OCI-LY1 (cell line): ENCODE data around the gene NKAIN4.

Experiments
- H2AFZ ChIP-seq: fragments of 200-600 bp; sonication (generic), shearing (Covaris generic); 2 replicates; pipeline ENCODE4 v1.6.0; 2014; ENCODE audit warnings: antibody characterized with exemption, mild to moderate bottlenecking, low read length
- H3F3A ChIP-seq: fragments of 200-600 bp; sonication (generic), shearing (Covaris generic); 2 replicates; pipeline ENCODE4 v1.6.0; 2014; ENCODE audit warnings: mild to moderate bottlenecking, antibody characterized with exemption, low read length, moderate library complexity; ENCODE audit not compliant: insufficient read depth
- H3K27ac ChIP-seq: fragments of 200-600 bp; sonication (generic); 2 replicates; pipeline ENCODE4 v1.5.1; 2014; ENCODE audit warnings: low read length, mixed run types, mild to moderate bottlenecking, low read depth; ENCODE audit not compliant: poor library complexity, severe bottlenecking
- H3K27me3 ChIP-seq: fragments of 200-600 bp; sonication (generic); 2 replicates; pipeline ENCODE4 v1.6.0; 2014; ENCODE audit warnings: antibody characterized with exemption, mild to moderate bottlenecking, low read length, moderate library complexity; ENCODE audit not compliant: insufficient read depth
- H3K36me3 ChIP-seq: fragments of 200-600 bp; sonication (generic); 2 replicates; pipeline ENCODE4 v1.6.1; 2014; ENCODE audit warnings: mild to moderate bottlenecking, antibody characterized with exemption, low read length, moderate library complexity, mixed read lengths; ENCODE audit not compliant: insufficient read depth
- H3K4me1 ChIP-seq: fragments of 200-600 bp; sonication (generic); 2 replicates; pipeline ENCODE4 v1.5.1; 2014; ENCODE audit warnings: mild to moderate bottlenecking, low read length, moderate library complexity; ENCODE audit not compliant: insufficient read depth, severe bottlenecking
- H3K4me2 ChIP-seq: fragments of 200-600 bp; sonication (generic), shearing (Covaris generic); 2 replicates; pipeline ENCODE4 v1.6.1; 2014; ENCODE audit warnings: low read length
- H3K4me3 ChIP-seq: fragments of 200-600 bp; sonication (generic); 2 replicates; pipeline ENCODE4 v1.5.1; 2014; ENCODE audit warnings: low read length, low read depth, mild to moderate bottlenecking, mixed read lengths; ENCODE audit not compliant: poor library complexity, severe bottlenecking
- H3K79me2 ChIP-seq: fragments of 200-600 bp; shearing (Covaris generic); 2 replicates; pipeline ENCODE4 v1.6.1; 2016; ENCODE audit warnings: mixed run types, low read length, mixed read lengths; ENCODE audit not compliant: insufficient read depth
- H3K9ac ChIP-seq: fragments of 200-600 bp; sonication (generic), shearing (Covaris generic); 2 replicates; pipeline ENCODE4 v1.6.1; 2014; ENCODE audit warnings: mild to moderate bottlenecking, low read length, mixed read lengths
- H3K9me2 ChIP-seq: fragments of 200-600 bp; sonication (generic), shearing (Covaris generic); 2 replicates; pipeline ENCODE4 v1.6.1; 2014; ENCODE audit warnings: low read depth, mild to moderate bottlenecking, low read length, mixed read lengths
- H3K9me3 ChIP-seq: fragments of 200-600 bp; shearing (Covaris generic); 2 replicates; pipeline ENCODE4 v1.6.1; 2014; ENCODE audit warnings: low read length, mixed read lengths
- H4K20me1 ChIP-seq: fragments of 200-600 bp; sonication (generic), shearing (Covaris generic); 2 replicates; pipeline ENCODE4 v1.6.0; 2016; ENCODE audit warnings: mild to moderate bottlenecking, low read length; ENCODE audit not compliant: insufficient read depth
- EZH2 ChIP-seq: fragments of 200-600 bp; sonication (generic), shearing (Covaris generic); IDR thresholded peaks from 2 replicates; pipeline ENCODE4 v1.8.0; 2017; ENCODE audit warnings: borderline replicate concordance, mixed run types, mild to moderate bottlenecking, antibody characterized with exemption, low read length, moderate library complexity, mixed read lengths
- TF ChIP-seq, protein P1 (sequence below): fragments of 200-600 bp; sonication (generic), shearing (Covaris generic); IDR thresholded peaks from 2 replicates; pipeline ENCODE4 v1.5.1; 2017; ENCODE audit warnings: mild to moderate bottlenecking, antibody characterized with exemption, low read length, moderate library complexity, mixed read lengths

NKAIN4 gene

GRCh38 chr20:63212393-63212730 lies 41.9 kb downstream of the NKAIN4 start:
- no peak overlapping the region for H3K4me3 ChIP-seq
- H3K4me1 ChIP-seq = peaks cover 24% of the 10 kb centered on the region
- H3K79me2 ChIP-seq = peaks cover 53% of the 10 kb centered on the region
- TF ChIP-seq, protein P1, sequence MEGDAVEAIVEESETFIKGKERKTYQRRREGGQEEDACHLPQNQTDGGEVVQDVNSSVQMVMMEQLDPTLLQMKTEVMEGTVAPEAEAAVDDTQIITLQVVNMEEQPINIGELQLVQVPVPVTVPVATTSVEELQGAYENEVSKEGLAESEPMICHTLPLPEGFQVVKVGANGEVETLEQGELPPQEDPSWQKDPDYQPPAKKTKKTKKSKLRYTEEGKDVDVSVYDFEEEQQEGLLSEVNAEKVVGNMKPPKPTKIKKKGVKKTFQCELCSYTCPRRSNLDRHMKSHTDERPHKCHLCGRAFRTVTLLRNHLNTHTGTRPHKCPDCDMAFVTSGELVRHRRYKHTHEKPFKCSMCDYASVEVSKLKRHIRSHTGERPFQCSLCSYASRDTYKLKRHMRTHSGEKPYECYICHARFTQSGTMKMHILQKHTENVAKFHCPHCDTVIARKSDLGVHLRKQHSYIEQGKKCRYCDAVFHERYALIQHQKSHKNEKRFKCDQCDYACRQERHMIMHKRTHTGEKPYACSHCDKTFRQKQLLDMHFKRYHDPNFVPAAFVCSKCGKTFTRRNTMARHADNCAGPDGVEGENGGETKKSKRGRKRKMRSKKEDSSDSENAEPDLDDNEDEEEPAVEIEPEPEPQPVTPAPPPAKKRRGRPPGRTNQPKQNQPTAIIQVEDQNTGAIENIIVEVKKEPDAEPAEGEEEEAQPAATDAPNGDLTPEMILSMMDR = no peak
- no peak for TF ChIP-seq EZH2
- H3K4me2 ChIP-seq = no peak overlapping the region
- no peaks in the 10 kb centered on the region for H3F3A ChIP-seq
- no peak overlapping the region for H2AFZ ChIP-seq
- peaks cover 73% of the 10 kb centered on the region for H3K36me3 ChIP-seq
- no peaks in the 10 kb centered on the region for H3K9me3 ChIP-seq
- H3K27ac ChIP-seq = no peak overlapping the region
- no peaks in the 10 kb centered on the region for H3K9me2 ChIP-seq
- no peaks in the 10 kb centered on the region for H4K20me1 ChIP-seq
- no peaks in the 10 kb centered on the region for H3K27me3 ChIP-seq
- H3K9ac ChIP-seq = no peak overlapping the region

DNA sequence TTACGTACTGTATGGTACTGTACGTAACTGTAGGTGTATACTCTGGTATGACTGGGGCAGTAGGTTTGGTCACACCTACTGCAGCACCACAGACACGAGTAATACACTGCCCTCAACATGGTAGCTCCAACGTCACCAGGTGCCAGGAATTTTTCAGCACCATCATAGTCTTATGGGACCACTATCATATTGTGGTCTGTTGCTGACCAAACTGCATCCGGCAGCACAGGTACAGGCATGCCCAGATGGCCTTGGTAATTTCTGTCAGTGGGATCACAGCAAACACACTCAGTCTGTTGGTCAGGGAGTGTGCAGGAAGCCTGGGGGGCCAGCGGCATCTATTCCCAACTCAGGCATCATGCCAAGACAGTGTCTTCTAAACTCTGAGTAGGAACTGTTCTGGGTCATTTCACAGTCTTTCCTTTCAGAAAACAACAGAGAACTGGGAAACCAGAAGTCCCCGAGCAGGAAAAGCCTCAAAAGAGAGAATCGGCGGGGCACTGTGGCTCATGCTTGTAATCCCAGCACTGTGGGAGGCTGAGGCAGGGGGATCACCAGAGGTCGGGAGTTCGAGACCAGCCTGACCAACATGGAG lies 44.2 kb downstream of the NKAIN4 start:
- Histone ChIP-seq H3K4me2 (no peak overlapping the region), H3K27ac (no peak overlapping the region)

GRCh38 chr20:63208346-63208909 lies 45.8 kb downstream of the NKAIN4 start:
- H3K9ac ChIP-seq = no peak overlapping the region
- H3K9me3 ChIP-seq = no peaks in the 10 kb centered on the region
- H3K4me2 ChIP-seq = no peak overlapping the region
- no peak overlapping the region for H3K4me3 ChIP-seq
- no peak overlapping the region for H3K27ac ChIP-seq
- TF ChIP-seq, protein P1 = no peak
- no peak for TF ChIP-seq EZH2
- no peaks in the 10 kb centered on the region for H4K20me1 ChIP-seq
- H3K36me3 ChIP-seq = peaks cover 93% of the 10 kb centered on the region
- no peaks in the 10 kb centered on the region for H3F3A ChIP-seq
- H3K4me1 ChIP-seq = no peaks in the 10 kb centered on the region
- no peaks in the 10 kb centered on the region for H3K9me2 ChIP-seq
- H3K79me2 ChIP-seq = peaks cover 33% of the 10 kb centered on the region
- no peaks in the 10 kb centered on the region for H3K27me3 ChIP-seq
- H2AFZ ChIP-seq = no peak overlapping the region

More for the DNA sequence above, 44.2 kb downstream of the NKAIN4 start:
- no peaks in the 10 kb centered on the region for H3K9me3 ChIP-seq
- H3K9me2 ChIP-seq = no peaks in the 10 kb centered on the region
- H3K79me2 ChIP-seq = peaks cover 48% of the 10 kb centered on the region
- H3K27me3 ChIP-seq = no peaks in the 10 kb centered on the region
- no peak overlapping the region for H3K4me3 ChIP-seq
- peaks cover 13% of the 10 kb centered on the region for H3K4me1 ChIP-seq
- H3K36me3 ChIP-seq = peaks cover 91% of the 10 kb centered on the region
- H3F3A ChIP-seq = no peaks in the 10 kb centered on the region
- TF ChIP-seq, protein P1 = no peak
- TF ChIP-seq EZH2 = no peak
- H4K20me1 ChIP-seq = no peaks in the 10 kb centered on the region
- H2AFZ ChIP-seq = no peak overlapping the region
- no peak overlapping the region for H3K9ac ChIP-seq
